GM10266 (cell line): ENCODE results near the gene NTSR2.

Experiments used
- DNase-seq: peaks from one replicate; pipeline ENCODE4 v3.0.0; 2012; ENCODE audit errors: extremely low spot score
- TF ChIP-seq, protein P1 (sequence below): IDR thresholded peaks from 2 replicates; pipeline ENCODE4 v1.5.1; 2012; ENCODE audit warnings: mild to moderate bottlenecking, low read depth; ENCODE audit not compliant: control insufficient read depth, insufficient read depth; ENCODE audit errors: missing control alignments

NTSR2 gene

DNA sequence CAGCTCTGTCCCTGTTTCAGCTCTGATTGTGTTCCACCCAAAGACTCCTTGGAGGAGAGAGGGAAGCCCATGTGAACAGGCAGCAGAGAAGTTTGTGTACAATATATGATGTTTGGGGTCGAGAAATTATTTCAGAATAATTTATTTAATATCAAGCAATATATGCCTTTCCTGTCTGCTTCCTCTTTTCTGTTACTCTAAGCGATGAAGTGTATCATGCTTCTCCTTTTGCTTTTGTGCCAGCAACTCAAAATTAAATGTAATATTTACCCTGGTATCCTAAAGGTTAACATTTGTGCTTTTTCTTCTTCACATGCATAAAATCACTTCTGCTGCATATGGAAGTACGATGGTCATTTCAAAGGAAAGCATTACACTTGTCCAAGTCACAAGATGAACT, 2.4 kb upstream of the NTSR2 start:
- TF ChIP-seq, protein P1, sequence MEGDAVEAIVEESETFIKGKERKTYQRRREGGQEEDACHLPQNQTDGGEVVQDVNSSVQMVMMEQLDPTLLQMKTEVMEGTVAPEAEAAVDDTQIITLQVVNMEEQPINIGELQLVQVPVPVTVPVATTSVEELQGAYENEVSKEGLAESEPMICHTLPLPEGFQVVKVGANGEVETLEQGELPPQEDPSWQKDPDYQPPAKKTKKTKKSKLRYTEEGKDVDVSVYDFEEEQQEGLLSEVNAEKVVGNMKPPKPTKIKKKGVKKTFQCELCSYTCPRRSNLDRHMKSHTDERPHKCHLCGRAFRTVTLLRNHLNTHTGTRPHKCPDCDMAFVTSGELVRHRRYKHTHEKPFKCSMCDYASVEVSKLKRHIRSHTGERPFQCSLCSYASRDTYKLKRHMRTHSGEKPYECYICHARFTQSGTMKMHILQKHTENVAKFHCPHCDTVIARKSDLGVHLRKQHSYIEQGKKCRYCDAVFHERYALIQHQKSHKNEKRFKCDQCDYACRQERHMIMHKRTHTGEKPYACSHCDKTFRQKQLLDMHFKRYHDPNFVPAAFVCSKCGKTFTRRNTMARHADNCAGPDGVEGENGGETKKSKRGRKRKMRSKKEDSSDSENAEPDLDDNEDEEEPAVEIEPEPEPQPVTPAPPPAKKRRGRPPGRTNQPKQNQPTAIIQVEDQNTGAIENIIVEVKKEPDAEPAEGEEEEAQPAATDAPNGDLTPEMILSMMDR = no peak
- DNase-seq = no peak

DNA sequence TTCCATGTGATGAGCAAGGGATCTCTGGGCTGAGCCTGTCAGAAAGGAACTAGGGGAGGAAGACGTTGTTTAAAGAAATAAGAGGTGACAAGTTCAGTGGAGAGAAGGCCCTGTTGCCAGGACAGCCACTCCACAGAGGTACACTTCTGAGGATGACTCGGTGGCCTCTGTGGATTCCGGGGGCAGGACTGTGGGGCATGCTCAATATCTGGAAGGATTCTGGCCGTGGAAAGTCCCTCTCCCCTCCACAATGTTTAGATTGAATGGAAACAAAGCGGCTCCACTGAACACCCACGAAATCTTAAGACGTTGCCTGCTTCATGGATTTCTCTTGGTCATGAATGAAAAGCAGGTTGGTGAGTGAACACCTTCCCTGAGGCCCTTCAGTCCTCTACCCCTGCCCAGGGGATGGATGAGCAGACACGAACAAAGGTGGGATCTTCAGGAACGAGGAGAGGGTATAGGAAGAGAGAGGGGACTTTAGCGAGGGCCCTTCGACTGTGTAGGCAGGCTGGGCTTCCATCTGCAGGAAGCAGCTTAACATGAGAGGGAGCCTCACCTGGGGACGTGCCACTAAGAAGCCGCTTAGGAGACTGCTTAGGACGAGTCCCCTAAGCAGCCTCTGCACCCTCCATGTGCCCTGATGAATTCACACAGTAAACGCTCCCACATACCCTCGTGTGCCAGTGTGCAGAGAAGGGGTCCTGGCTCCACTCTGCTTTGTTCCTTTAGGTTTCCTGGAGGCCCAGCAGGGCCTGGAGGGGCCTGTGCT, 1.9 kb downstream of the NTSR2 start:
- DNase-seq = no peak
- TF ChIP-seq, protein P1 = no peak

DNA sequence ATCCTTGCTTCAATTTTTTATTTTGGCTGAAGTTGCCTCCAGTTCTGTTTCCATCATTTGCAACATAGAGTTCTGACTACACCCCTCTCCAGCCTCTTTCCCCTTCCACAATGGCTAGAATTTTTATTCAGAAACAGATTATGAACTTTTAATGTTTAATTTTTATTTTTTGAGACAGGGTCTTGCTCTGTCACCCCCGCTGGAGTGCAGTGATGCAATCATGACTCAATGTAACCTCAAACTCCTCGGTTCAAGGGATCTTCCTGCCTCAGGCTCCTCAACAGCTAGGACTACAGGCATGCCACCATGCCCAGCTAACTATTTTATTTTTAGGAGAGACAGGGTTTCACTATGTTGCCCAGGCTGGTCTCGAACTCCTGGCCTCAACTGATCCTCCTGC, 2.8 kb downstream of the NTSR2 start:
- no peak for DNase-seq
- TF ChIP-seq, protein P1 = no peak

DNA sequence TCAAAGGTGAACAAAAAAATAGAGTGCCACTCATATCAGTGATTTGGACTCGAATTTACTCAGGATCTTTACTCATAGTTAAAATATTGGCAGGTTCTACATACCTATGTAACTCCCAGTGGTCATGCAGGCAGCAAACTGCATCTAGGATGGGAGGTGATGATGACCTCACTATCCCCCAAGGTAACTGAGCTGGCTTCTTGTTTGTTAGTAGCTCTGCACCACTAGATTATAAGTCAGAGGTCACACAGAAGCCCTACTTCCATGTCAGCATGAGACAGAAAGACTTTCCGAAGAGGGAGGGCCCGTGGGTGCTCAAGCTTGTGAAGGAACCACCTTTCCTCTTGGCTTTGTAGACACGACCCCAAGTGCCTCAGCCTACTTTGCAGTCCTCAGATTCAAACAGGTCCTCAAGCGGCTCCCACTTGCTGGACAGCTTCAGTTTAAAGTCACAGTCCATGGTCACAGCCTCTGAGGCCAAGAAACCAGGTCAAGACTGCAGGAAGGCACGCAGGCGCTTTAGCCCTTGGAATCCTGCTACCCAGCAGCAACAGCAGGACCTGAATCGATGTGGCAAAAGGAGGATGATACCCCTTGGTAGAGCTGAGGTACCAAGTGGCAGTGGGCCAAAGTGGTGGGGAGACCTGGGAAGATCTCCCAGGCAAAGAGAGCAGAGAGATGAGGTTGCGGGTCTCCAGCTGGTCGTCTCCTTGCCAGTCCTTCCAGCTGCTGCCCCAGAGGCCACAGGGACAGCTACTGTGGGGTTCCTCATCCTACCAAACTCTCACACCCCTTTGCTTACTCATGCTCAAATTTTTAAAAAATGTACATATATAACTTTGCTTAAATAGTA, 4.3 kb downstream of the NTSR2 start:
- TF ChIP-seq, protein P1 = no peak
- no peak for DNase-seq

DNA sequence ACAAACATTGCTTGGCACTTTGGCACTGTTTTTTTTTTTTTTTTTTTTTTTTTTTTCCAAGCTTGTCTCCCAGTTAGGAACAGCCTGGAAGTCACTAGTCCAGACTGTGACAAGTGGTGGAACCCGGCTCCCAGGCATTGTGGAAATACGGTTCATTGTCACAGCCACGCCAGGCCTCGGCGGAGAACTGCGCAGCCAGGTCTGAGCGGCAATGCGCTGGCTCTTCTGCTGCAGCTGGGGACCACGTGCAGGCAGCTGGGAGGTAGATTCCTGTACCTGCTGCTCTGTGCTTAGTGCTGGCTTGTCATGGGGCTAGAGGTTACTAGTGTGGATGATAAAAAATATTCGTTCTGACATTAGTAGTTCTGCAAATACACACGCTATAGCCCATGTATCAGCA, 5.0 kb downstream of the NTSR2 start:
- no peak for DNase-seq
- TF ChIP-seq, protein P1 = no peak

DNA sequence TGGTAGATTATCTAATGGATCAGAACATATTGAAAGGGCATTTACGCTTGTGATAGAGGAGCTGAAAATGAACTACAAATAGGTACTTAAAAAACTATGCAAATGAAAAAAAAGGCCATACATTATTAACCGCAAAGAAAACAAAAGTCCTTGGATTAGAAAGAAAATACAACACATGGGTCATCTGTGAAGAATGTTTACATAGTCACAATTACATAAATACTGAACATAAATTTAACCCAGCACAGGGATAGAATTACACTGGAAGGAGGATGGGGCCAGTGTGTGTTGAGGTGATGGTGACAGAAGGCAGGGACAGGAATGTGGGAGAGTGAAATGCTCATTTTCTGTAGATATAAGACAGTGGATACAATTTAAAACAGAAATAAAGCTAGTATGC, 6.6 kb downstream of the NTSR2 start:
- DNase-seq = no peak
- TF ChIP-seq, protein P1 = no peak

DNA sequence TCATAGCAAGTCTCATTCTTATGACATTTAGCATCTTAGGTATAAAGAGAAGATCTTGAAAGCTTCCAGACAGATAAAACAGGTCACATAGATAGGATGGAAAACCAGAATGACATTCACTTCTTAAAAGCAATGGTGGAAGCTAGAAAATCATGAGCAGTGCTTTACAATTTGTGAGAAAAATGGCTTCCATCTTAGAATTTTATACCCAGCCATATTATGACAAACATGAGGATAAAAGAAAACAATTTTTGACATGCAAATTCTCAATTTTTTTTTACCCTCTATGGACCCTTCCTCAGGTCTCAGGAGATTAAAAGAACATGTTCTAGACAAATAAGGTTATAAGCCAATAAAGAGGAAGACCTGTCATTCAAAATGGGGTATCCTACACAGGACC, 7.1 kb downstream of the NTSR2 start:
- DNase-seq = no peak
- TF ChIP-seq, protein P1 = no peak
